Astrocyte of the cerebellum (primary cell): ENCODE data around the gene FOXN3.
A peak's percentile ranks its signal among the peaks of the same experiment; 100 is the strongest.

Experiments
- DNase-seq: peaks from one replicate; pipeline ENCODE4 v3.0.0-alpha.2; 2011; ENCODE audit warnings: low read depth
- H3K4me3 ChIP-seq: 2 replicates; pipeline ENCODE4 v1.5.1; 2011; ENCODE audit warnings: mild to moderate bottlenecking, low read depth, low read length, moderate library complexity
- CTCF ChIP-seq: IDR thresholded peaks from 2 replicates; pipeline ENCODE4 v1.5.1; 2012; ENCODE audit warnings: low read length, low read depth, moderate library complexity, mild to moderate bottlenecking; ENCODE audit errors: missing control alignments
- in situ Hi-C: cut with HindIII; loops from 2 replicates; pipeline ENCODE4 v1.10.0; 2017; ENCODE audit warnings: low sequenced_read_pairs

Gene FOXN3

DNA sequence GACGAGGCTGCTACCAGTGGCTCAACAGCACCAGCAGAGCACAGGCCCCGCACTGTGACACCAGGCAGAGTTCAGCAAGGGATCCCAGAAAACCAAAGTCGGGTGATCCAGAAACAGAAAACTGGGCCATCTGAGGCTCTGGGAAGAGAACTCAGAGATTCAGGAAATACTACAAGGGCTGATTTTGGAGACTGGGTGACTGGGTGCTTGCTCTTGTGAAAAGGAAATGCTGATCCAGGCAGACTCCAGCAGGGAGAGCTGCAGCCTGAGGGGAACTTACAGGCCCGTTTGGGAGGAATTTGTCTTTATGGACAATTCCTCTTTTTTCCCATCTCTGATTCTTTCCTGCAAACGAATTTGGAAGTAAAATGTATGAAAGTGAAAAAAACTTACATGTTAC, 28.2 kb downstream of the FOXN3 start:
- no peak overlapping the region for H3K4me3 ChIP-seq

DNA sequence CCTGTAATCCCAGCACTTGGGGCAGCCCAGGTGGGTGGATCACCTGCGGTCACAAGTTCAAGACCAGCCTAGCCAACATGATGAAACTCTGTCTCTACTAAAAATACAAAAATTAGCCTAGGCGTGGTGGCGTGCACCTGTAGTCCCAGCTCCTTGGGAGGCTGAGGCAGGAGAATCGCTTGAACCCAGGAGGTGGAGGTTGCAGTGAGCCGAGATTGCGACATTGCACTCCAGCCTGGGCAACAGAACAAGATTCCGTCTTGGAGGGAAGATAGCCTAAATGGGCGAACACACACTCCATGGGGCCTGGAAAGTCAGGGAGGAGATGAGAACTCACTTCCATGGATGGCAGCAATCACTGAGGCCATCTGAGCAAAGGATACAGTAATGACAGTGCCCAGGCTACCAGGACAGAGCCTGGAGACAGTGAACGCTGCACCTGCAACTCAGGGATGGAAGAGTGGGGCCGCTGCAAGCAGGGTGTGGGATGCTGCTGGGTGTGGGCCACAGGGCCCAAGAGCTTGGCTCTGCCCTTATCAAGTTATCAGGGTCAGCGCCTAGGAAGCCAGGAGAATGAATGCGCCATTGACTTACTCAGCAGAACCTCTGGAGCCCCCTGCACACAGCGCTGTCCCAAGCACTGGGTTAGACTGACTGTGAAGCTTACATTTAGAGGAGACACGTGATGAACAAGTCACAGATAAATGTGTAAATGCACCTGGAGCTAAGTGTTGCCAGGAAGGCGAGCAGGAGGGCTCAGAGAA, 28.9 kb downstream of the FOXN3 start:
- in situ Hi-C loops: no loop called here
- TF ChIP-seq CTCF: no peak
- H3K4me3 ChIP-seq: no peak overlapping the region
- no peak for DNase-seq

More for the DNA sequence above, 28.2 kb downstream of the FOXN3 start:
- DNase-seq: no peak
- TF ChIP-seq CTCF: peak; percentile 33
- in situ Hi-C loops: no loop called here

GRCh38 chr14:89386212-89386886, 30.7 kb downstream of the FOXN3 start:
- H3K4me3 ChIP-seq: no peak overlapping the region
- DNase-seq: no peak
- in situ Hi-C loops: no loop called here
- TF ChIP-seq CTCF: no peak

- no peak for TF ChIP-seq CTCF
- no peak overlapping the region for H3K4me3 ChIP-seq
- DNase-seq: no peak
- in situ Hi-C loops: no loop called here
Measured at GRCh38 chr14:89384636-89385035, 32.4 kb downstream of the FOXN3 start.

GRCh38 chr14:89384023-89384422, 33.0 kb downstream of the FOXN3 start:
- DNase-seq: no peak
- TF ChIP-seq CTCF: no peak
- no peak overlapping the region for H3K4me3 ChIP-seq
- in situ Hi-C loops: no loop called here

- DNase-seq: no peak
- TF ChIP-seq CTCF: no peak
- no peak overlapping the region for H3K4me3 ChIP-seq
- in situ Hi-C loops: no loop called here
Measured at GRCh38 chr14:89382901-89383845, 33.9 kb downstream of the FOXN3 start.
